NB4 (cell line): ENCODE data around the gene SPATA6L.
A peak's percentile ranks its signal among the peaks of the same experiment; 100 is the strongest.

Experiments used
- DNase-seq: peaks from one replicate; pipeline ENCODE4 v3.0.0; 2010; ENCODE audit warnings: low read depth
- H3K4me3 ChIP-seq: one replicate; pipeline ENCODE4 v1.5.1; 2011; ENCODE audit warnings: mild to moderate bottlenecking, low read depth, low read length, moderate library complexity
- CTCF ChIP-seq: IDR thresholded peaks from one replicate; pipeline ENCODE4 v1.5.1; 2012; ENCODE audit warnings: low read depth, low read length
- MAX ChIP-seq: IDR thresholded peaks from 2 replicates; pipeline ENCODE4 v1.6.1; 2011; ENCODE audit warnings: low read depth, low read length
- MYC ChIP-seq: IDR thresholded peaks from 2 replicates; pipeline ENCODE4 v1.6.1; 2011; ENCODE audit warnings: low read depth, low read length
- POLR2A ChIP-seq: IDR thresholded peaks from 2 replicates; pipeline ENCODE4 v1.6.1; 2011; ENCODE audit warnings: mild to moderate bottlenecking; ENCODE audit not compliant: insufficient read length; ENCODE audit errors: extremely low read depth

SPATA6L gene

GRCh38 chr9:4638968-4639367 is 27.3 kb downstream of the SPATA6L start:
- H3K4me3 ChIP-seq: no peak overlapping the region
- no peak for DNase-seq
- TF ChIP-seq MAX: no peak
- no peak for TF ChIP-seq CTCF

- no peak for TF ChIP-seq MAX
- no peak for TF ChIP-seq POLR2A
- no peak for TF ChIP-seq MYC
- TF ChIP-seq CTCF: no peak
- H3K4me3 ChIP-seq: no peak overlapping the region
- DNase-seq: peak; percentile 41
Measured at GRCh38 chr9:4630836-4631235, 35.4 kb downstream of the SPATA6L start.

GRCh38 chr9:4622016-4622415 is 44.3 kb downstream of the SPATA6L start:
- no peak for DNase-seq
- no peak for TF ChIP-seq MAX
- no peak for TF ChIP-seq CTCF
- TF ChIP-seq MYC: no peak
- no peak for TF ChIP-seq POLR2A
- no peak overlapping the region for H3K4me3 ChIP-seq

- TF ChIP-seq POLR2A (no peak), MAX (no peak), MYC (no peak), CTCF (no peak)
- no peak overlapping the region for H3K4me3 ChIP-seq
- no peak for DNase-seq
Measured at GRCh38 chr9:4620881-4621555, 45.3 kb downstream of the SPATA6L start.

- peak; percentile 72 for DNase-seq
- no peak overlapping the region for H3K4me3 ChIP-seq
- TF ChIP-seq CTCF (no peak), MYC (peak; percentile 71), MAX (peak; percentile 62), POLR2A (no peak)
Measured at GRCh38 chr9:4620057-4620765, 46.1 kb downstream of the SPATA6L start.
